Small intestine (tissue), 7 donors: Measurements from ENCODE around the gene ARL5C. TPM values are rescaled to one million over a fixed set of nuclear protein-coding genes. Genes with fewer than 3 reads are reported as not detected.
A peak's percentile ranks its signal among the peaks of the same experiment; 100 is the strongest.

Experiments
- DNase-seq, 2 donors: peaks; one replicate each; pipeline versions ENCODE4 v3.0.0 to v3.0.0-alpha.2; 2013
- FAIRE-seq: peaks from 2 replicates; lab custom pipeline; 2012; peaks lifted over from hg19 to GRCh38; lab: Jason Lieb, UNC
- H3K27ac ChIP-seq, 3 donors: one replicate each; pipeline ENCODE4 v1.5.1; 2013; ENCODE audit warnings: low read length in 2 of 3, mild to moderate bottlenecking in 2 of 3, control low read depth in 1 of 3, inconsistent platforms in 1 of 3, low read depth in 1 of 3, moderate library complexity in 1 of 3
- H3K27me3 ChIP-seq, 3 donors: one replicate each; pipeline ENCODE4 v1.6.1; 2013; ENCODE audit warnings: low read length in 3 of 3, inconsistent platforms in 1 of 3; ENCODE audit not compliant: control insufficient read depth in 3 of 3, insufficient read depth in 3 of 3
- H3K36me3 ChIP-seq, 3 donors: one replicate each; pipeline ENCODE4 v1.6.1; 2013; ENCODE audit warnings: low read length in 3 of 3, inconsistent platforms in 1 of 3, low read depth in 1 of 3, mild to moderate bottlenecking in 1 of 3, moderate library complexity in 1 of 3; ENCODE audit not compliant: control insufficient read depth in 3 of 3, insufficient read depth in 2 of 3
- H3K4me1 ChIP-seq, 3 donors: one replicate each; pipeline ENCODE4 v1.6.1; 2013; ENCODE audit warnings: low read length in 2 of 3, inconsistent platforms in 1 of 3, low read depth in 1 of 3, mild to moderate bottlenecking in 1 of 3, moderate library complexity in 1 of 3; ENCODE audit not compliant: control insufficient read depth in 3 of 3, insufficient read depth in 2 of 3
- H3K4me3 ChIP-seq, 3 donors: one replicate each; pipeline ENCODE4 v1.5.1; 2013; ENCODE audit warnings: low read length in 3 of 3, control low read depth in 1 of 3, inconsistent platforms in 1 of 3, low read depth in 1 of 3, mild to moderate bottlenecking in 1 of 3, moderate library complexity in 1 of 3
- H3K9me3 ChIP-seq, 2 donors: one replicate each; pipeline ENCODE4 v1.6.1; 2013; ENCODE audit warnings: low read depth in 1 of 2, low read length in 1 of 2; ENCODE audit not compliant: control insufficient read depth in 2 of 2, insufficient read depth in 1 of 2
- WGBS, 3 donors: extraction: QIAGEN DNeasy Blood & Tissue Kit; methylation state at CpG; one replicate each; pipeline ENCODE4 v1.1.7; 2013; 5-methylcytosine and 5-hydroxymethylcytosine counted together
- polyA plus RNA-seq, 4 donors: library from polyadenylated mRNA; stranded (reverse) in 3 of 4; unstranded in 1 of 4; fragments of 200-250 nt in 3 of 4; fragments of 120-200 nt in 1 of 4; gene quantifications; one replicate each; pipeline versions ENCODE4 v1.2.1 to v1.2.3, GENCODE V29; 2013
- donor health status: healthy with polysubstance abuse.
- donor health status: control.
- donor health status: control.
- donor health status: Bipolar disorder and iron deficiency.
- donor health status: healthy.

ARL5C gene
- polyA plus RNA-seq, 4 donors, result 0.06 TPM; not detected in 3

DNA sequence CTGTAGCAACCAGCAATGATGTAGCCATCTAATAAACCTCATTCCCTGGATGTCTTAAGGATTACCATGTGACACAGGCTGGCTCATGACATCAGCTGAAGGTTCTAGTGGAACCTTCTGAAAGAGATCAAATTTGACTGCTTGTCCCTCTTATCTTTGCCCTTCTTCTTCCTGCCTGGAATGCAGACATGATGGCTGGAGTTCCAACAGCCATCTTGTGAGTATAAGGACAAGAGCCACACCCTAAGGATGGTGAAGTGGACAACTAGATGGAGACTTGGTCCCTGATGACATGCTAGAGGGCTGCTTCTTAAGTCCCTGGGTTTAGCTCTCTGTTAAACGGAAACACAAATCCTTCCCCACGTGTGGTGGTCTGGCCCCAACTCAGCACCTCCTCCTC lies 52.1 kb downstream of the ARL5C start:
- H3K9me3 ChIP-seq, result peaks cover 0 to 4% of the 10 kb centered on the region in 2 donors
- H3K27ac ChIP-seq, result no peak overlapping the region
- H3K27me3 ChIP-seq, result peaks cover 0 to 9% (median 0%) of the 10 kb centered on the region in 3 donors
- no peak for FAIRE-seq
- no peaks in the 10 kb centered on the region for H3K36me3 ChIP-seq
- no peak overlapping the region for H3K4me3 ChIP-seq
- 87 to 98% (median 89%) methylated on average over 2 of the region's 2 CpGs for WGBS, 3 donors
- peaks cover 0 to 2% (median 0%) of the 10 kb centered on the region in 3 donors for H3K4me1 ChIP-seq
- no peak for DNase-seq

DNA sequence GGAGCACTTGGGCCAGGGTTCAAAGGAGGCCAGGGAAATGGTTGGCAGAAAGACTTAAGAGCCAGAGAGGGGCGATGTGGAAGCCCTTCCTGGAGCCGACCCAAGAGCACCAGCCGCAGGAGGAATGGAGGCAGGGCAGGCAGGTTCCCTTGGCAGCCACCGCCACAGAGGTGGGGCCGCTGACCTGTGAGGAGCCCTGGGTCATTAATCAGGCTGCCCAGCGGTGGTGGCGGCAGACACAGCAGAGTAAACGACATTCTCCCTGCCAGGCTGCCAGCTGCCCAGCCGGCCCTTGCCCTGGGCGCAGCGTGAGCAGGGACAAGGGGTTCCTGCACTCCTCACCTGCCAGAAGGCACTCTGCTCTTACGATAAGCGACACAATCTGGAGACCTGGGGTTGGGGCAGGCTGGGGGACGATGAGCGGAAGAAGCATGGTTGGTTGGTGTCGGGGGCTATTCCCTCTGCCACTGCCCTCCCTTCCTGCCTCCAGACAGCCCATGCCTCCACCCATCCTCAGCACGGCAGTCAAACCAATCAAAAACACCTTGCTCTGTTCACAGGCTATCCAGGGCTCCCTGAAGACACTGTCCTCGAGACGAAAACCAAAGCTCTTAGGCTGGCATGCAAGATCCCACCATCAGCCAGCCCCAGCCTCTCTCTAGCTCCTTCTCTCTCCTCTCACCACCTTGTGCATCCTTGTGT lies 55.4 kb downstream of the ARL5C start:
- Histone ChIP-seq H3K4me3 (no peak overlapping the region), H3K9me3 (peaks cover 0 to 4% of the 10 kb centered on the region in 2 donors), H3K27me3 (peaks cover 0 to 11% (median 0%) of the 10 kb centered on the region in 3 donors), H3K27ac (peak overlapping the region in 1 of 3 donors; percentile 46), H3K4me1 (peaks cover 0 to 2% (median 0%) of the 10 kb centered on the region in 3 donors), H3K36me3 (no peaks in the 10 kb centered on the region)
- 25 to 53% (median 26%) methylated on average over 18 to 19 of the region's 19 CpGs for WGBS, 3 donors
- peak in 1 of 2 donors; percentile 79 for DNase-seq
- FAIRE-seq, result no peak

DNA sequence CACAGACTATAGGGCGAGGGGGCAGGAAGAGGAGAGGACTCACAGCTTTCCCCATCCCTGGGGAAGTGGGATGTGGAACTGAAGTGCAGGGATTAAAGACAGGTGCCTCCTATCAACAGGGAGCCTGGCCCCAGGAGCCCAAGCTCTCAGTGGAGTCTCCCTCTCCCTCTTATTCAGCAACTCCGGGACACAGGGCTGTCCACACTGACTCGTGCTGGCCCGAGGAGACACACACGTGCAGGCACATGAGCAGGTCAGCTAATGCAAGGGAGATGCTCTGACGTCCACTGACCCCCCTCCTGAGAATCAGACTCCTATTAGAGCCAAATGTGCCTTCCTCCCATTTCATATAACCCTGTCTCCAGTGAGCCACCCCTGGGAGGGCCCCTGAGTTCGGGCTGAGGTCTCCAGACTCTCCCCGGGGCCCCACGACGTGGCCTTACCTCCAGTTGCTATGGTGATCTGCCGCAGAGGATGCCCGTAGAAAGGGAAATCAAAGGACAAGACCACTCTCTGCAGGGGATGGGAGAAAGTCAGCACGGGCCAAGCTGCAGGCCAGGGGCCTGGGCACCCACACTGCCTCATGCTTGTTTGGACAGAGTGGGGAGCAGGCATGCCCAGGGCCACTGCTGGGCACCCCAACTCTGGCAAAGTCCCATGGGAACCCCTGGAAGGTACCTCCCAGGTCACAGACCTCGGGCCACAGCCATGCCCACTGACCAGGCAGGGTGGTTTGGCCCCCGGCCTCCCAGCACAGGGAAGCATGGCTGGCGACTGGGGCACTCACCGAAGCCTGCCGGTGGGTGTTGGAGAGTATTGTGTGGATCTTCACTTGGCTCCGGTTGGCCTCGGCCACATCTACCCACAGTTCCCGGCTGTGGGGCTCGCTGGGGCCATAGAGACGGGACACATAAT lies 57.2 kb downstream of the ARL5C start:
- Histone ChIP-seq H3K4me3 (no peak overlapping the region), H3K36me3 (no peaks in the 10 kb centered on the region), H3K27ac (no peak overlapping the region), H3K27me3 (peaks cover 0 to 7% (median 0%) of the 10 kb centered on the region in 3 donors), H3K9me3 (no peaks in the 10 kb centered on the region), H3K4me1 (peaks cover 0 to 8% (median 2%) of the 10 kb centered on the region in 3 donors)
- WGBS, 3 donors, result 82 to 91% (median 89%) methylated on average over 23 of the region's 23 CpGs
- no peak for DNase-seq
- no peak for FAIRE-seq

DNA sequence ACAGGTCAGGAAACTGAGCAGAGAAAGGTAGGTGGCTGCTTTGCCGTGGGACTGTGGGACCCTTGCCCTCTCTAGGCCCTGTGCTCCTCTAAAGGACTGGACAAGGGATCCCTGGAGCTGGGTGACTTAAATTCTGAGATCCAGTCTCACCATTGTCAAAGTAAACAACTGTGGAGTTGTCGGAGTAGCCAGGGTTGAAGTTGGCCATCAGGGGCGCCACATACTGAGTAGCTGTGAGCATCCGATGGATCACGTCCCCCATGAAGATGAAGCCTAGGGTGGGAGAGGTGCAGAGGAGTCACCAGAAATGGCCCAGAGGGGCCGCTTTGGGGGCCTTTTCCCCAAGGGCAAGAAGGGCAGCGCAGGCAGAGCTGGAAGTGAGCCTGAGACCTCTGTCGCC lies 58.0 kb downstream of the ARL5C start:
- no peak overlapping the region for H3K4me3 ChIP-seq
- FAIRE-seq (no peak), DNase-seq (no peak)
- peaks cover 0 to 7% (median 0%) of the 10 kb centered on the region in 3 donors for H3K27me3 ChIP-seq
- WGBS, 3 donors, result 87 to 91% (median 88%) methylated on average over 8 of the region's 8 CpGs
- H3K4me1 ChIP-seq, result peaks cover 0 to 12% (median 2%) of the 10 kb centered on the region in 3 donors
- no peaks in the 10 kb centered on the region for H3K36me3 ChIP-seq
- no peaks in the 10 kb centered on the region for H3K9me3 ChIP-seq
- no peak overlapping the region for H3K27ac ChIP-seq

DNA sequence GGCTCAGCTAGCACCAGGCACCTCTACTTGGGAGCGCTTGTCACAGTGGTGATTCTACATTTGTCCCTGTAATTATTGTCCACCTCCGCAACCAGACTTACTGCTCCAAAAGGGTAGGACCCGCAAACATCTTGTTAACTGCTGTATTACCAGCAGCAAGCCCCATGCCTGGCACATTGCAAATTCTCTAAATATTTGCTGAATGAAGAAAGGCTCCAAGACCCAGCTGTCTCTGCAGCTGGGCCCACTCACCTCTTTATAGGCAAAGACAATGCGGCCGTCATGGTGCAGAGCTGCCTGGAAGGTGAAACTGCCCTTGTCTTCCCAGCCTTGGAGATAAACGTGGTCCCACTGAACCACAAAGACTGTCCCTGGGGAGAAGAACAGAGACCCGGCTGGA lies 58.8 kb downstream of the ARL5C start:
- peaks cover 0 to 7% (median 0%) of the 10 kb centered on the region in 3 donors for H3K27me3 ChIP-seq
- no peak overlapping the region for H3K27ac ChIP-seq
- WGBS, 3 donors, result 90 to 94% (median 91%) methylated on average over 7 of the region's 7 CpGs
- H3K4me3 ChIP-seq, result no peak overlapping the region
- H3K36me3 ChIP-seq, result no peaks in the 10 kb centered on the region
- FAIRE-seq, result no peak
- DNase-seq, result no peak
- H3K9me3 ChIP-seq, result no peaks in the 10 kb centered on the region
- peaks cover 0 to 12% (median 5%) of the 10 kb centered on the region in 3 donors for H3K4me1 ChIP-seq

Other genes starting within 250 kb of the ARL5C start
- under 1 TPM in 1 of 4 donors, not detected in 3; 0.01 TPM for gene FBXO47, start 198.8 kb downstream of the ARL5C start, polyA plus RNA-seq
- 10 to 100 TPM in 1 of 4 donors, 1 to 10 TPM in 3; 2.1 to 12.7 (median 3.4) TPM for gene PLXDC1, start 14.5 kb downstream of the ARL5C start, polyA plus RNA-seq
- gene CACNB1, start 31.5 kb upstream of the ARL5C start, polyA plus RNA-seq, result 1 to 10 TPM in 2 of 4 donors, under 1 TPM in 2; 0.45 to 3.7 (median 1.5) TPM
- gene RPL19, start 34.1 kb upstream of the ARL5C start, polyA plus RNA-seq, result 1,000 to 10,000 TPM; 1,923 to 3,263 (median 2,767) TPM
- gene STAC2, start 59.8 kb upstream of the ARL5C start, polyA plus RNA-seq, result under 1 TPM in 2 of 4 donors, not detected in 2; 0.31 to 0.64 TPM
- 10 to 100 TPM in 1 of 4 donors, 1 to 10 TPM in 3; 1.9 to 10.4 (median 3.0) TPM for gene FBXL20, start 235.5 kb upstream of the ARL5C start, polyA plus RNA-seq